GM12874 (cell line): ENCODE measurements around the gene ETAA1.

Experiments
- CTCF ChIP-seq: IDR thresholded peaks from 2 replicates; pipeline ENCODE4 v1.5.1; 2011; ENCODE audit warnings: low read depth, mild to moderate bottlenecking, control low read depth, low read length, moderate library complexity; ENCODE audit not compliant: insufficient read depth

Gene ETAA1

GRCh38 chr2:67437114-67437513, 40.0 kb downstream of the ETAA1 start:
- no peak for TF ChIP-seq CTCF

GRCh38 chr2:67438337-67438736, 41.2 kb downstream of the ETAA1 start:
- TF ChIP-seq CTCF, result no peak

- no peak for TF ChIP-seq CTCF
These were observed 48.6 kb downstream of the ETAA1 start for GRCh38 chr2:67445652-67446268.

GRCh38 chr2:67446491-67446911, 49.4 kb downstream of the ETAA1 start:
- no peak for TF ChIP-seq CTCF

GRCh38 chr2:67448648-67449047, 51.5 kb downstream of the ETAA1 start:
- no peak for TF ChIP-seq CTCF

GRCh38 chr2:67451086-67451832, 54.1 kb downstream of the ETAA1 start:
- TF ChIP-seq CTCF, result no peak

GRCh38 chr2:67453310-67453709, 56.2 kb downstream of the ETAA1 start:
- no peak for TF ChIP-seq CTCF
